H7 (cell line): ENCODE data around the gene ATP1B1. TPM values are rescaled to one million over a fixed set of nuclear protein-coding genes. Genes with fewer than 3 reads are reported as not detected.

Experiments used
- DNase-seq: peaks from one replicate; pipeline ENCODE4 v3.0.0; 2012
- H3K27me3 ChIP-seq: 2 replicates; pipeline ENCODE4 v1.6.0; 2011; ENCODE audit warnings: mild to moderate bottlenecking, low read length; ENCODE audit not compliant: control insufficient read depth, insufficient read depth
- H3K36me3 ChIP-seq: replicated peaks from 2 replicates; pipeline ENCODE4 v1.5.1; 2011; ENCODE audit warnings: low read length; ENCODE audit not compliant: control insufficient read depth, insufficient read depth
- H3K4me3 ChIP-seq: 2 replicates; pipeline ENCODE4 v1.5.1; 2011; ENCODE audit warnings: low read depth, mild to moderate bottlenecking, control low read depth, low read length, moderate library complexity; ENCODE audit not compliant: insufficient read depth
- total RNA-seq: library from RNA; depleted of rRNA; stranded (reverse); fragments of >200 nt; shearing (Covaris generic); gene quantifications from 2 replicates; pipeline ENCODE4 v1.2.3, GENCODE V29; 2014

ATP1B1 gene
- total RNA-seq, 1 experiment from 2014 or later: 35.0 TPM

DNA sequence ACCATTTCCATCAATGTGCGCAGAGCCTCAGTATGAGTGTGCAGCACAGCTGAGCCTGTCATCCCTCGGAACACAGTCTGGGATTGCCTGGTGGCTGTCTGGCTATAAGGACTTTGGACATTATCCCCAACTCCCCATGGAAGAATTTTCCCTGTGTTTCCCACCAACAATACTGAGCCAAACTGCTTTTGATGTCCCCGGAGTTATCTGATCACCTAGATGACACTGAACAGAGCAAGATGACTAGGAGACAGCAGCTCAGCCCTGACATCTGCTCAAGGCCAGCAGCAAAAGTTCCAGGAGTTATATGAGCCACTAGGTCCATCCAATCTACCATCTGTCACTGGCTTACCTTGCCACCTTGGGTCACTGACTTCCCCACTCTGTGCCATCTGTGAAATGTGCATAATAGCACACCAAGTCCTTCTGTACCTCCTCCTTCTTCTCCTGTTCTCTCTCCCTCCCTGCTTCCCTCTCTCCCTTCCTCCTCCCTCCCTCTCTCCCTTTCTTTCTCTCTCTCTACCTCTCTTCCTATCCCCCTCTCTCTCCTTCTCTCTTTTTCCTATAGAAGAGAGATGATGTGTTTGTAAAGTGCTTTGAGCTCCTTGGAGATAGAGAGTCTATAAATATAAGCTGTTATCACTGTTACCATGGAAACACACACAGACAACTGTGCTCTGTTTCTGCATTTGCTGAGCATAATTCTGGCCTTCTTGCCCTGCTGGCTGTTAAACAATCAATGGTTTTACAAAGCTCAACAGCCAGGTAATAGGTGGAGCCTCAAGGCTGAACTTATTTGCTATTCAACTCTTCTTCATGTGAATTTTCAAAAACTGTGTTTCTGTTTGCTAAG, 19.7 kb upstream of the ATP1B1 start:
- H3K4me3 ChIP-seq: no peak overlapping the region
- no peak for DNase-seq
- H3K36me3 ChIP-seq: no peaks in the 10 kb centered on the region
- H3K27me3 ChIP-seq: no peaks in the 10 kb centered on the region

- no peaks in the 10 kb centered on the region for H3K36me3 ChIP-seq
- DNase-seq: no peak
- H3K27me3 ChIP-seq: no peaks in the 10 kb centered on the region
- no peak overlapping the region for H3K4me3 ChIP-seq
Measured at GRCh38 chr1:169087876-169088275, 18.6 kb upstream of the ATP1B1 start.

DNA sequence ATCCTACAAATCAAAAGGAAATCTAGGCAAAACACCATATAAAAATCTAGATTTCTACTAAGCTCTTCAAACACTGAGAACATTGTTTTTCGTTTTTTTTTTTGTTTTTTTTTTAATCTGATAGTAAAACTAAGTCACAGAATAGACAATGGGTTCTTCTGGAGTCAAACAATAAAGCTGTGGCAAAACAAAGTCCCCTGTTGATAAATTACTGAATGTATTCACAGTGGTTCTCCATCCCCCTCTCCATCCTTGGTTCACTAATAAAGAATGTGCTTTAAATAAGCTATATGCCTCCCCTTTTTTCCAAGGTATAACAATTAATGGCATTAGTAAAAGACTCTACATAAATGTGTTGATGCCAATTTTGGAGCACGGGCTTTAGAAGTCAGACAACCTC, 16.7 kb upstream of the ATP1B1 start:
- H3K36me3 ChIP-seq: no peaks in the 10 kb centered on the region
- no peak for DNase-seq
- no peak overlapping the region for H3K4me3 ChIP-seq
- no peaks in the 10 kb centered on the region for H3K27me3 ChIP-seq

- Histone ChIP-seq H3K4me3 (no peak overlapping the region), H3K36me3 (no peaks in the 10 kb centered on the region), H3K27me3 (no peaks in the 10 kb centered on the region)
- DNase-seq: no peak
Measured at GRCh38 chr1:169090308-169090899, 16.1 kb upstream of the ATP1B1 start.

DNA sequence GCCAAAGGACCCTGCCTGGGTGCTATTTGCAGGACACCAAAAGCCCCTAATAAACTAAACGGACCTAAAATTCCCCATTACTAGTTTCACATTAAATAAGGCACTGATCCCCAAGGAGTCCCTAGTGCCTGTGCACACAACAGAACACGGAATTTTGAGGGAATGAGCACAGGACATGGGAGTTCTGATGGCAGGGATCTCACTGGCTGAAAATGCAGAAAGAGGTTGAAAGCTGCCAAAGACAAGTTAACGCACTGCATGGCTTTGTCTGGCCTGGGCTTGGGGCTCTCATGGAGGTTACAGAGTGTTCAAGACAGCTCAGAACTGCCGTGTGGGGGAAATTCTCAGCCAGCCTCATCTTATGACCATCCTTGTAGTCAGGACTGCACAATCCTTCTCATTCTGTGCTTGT, 15.6 kb upstream of the ATP1B1 start:
- H3K36me3 ChIP-seq: no peaks in the 10 kb centered on the region
- DNase-seq: no peak
- no peak overlapping the region for H3K4me3 ChIP-seq
- no peaks in the 10 kb centered on the region for H3K27me3 ChIP-seq

- Histone ChIP-seq H3K27me3 (no peaks in the 10 kb centered on the region), H3K36me3 (no peaks in the 10 kb centered on the region)
- DNase-seq: no peak
Measured at GRCh38 chr1:169091480-169091941, 15.0 kb upstream of the ATP1B1 start.

GRCh38 chr1:169092399-169092798, 14.1 kb upstream of the ATP1B1 start:
- H3K36me3 ChIP-seq: no peaks in the 10 kb centered on the region
- no peaks in the 10 kb centered on the region for H3K27me3 ChIP-seq
- DNase-seq: no peak
- H3K4me3 ChIP-seq: no peak overlapping the region

More at GRCh38 chr1:169091480-169091941, 15.0 kb upstream of the ATP1B1 start:
- H3K4me3 ChIP-seq: no peak overlapping the region

DNA sequence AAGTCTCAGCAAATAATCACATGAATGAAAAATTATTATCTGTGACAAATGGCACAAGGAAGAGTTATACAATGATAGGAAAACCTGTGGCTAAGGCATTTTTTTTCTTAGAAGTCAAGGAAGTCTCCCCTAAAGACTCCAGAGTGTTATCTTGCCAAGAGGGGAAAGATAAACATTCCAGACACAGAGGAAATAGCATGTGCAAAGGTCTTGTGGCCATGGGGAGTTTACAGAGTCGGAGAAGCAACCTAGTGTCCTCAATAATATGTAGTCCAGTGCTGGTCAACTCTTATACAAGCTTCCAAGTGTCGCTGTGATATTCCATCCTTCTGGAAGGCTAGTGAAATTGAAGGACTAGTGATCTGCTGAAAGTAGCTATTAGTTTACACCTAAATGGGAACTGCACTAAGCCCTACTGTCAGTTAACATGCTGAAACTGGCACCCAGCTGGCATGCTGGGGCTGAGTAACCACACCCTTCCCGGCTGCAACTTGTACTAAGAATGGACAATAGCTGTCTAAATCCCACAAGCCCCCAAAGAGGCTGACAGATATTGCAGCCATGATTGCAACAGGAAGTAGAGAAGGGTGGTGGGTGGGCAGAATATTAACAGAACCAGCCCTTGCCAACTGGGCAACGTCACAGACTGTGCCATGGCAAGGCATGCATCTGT, 11.5 kb upstream of the ATP1B1 start:
- no peaks in the 10 kb centered on the region for H3K27me3 ChIP-seq
- no peak overlapping the region for H3K4me3 ChIP-seq
- H3K36me3 ChIP-seq: no peaks in the 10 kb centered on the region
- DNase-seq: no peak

DNA sequence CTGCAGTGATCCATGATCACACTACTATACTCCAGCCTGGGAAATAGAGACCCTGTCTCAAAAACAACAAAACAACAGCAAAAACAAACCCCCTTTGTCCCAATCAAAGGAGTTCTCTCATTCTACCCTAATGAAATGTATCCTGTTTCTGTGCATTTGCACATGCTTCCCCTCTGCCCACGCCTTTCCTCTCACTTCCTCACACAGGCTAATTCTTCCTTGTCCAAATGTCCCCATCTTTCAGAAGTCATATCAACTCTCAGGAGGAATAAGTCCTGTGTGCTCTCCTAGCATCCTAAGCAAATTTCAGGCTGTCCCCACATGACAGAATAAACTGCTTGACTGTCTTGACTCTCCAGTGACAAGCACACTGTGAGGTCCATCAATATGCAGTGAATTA, 8.1 kb upstream of the ATP1B1 start:
- H3K4me3 ChIP-seq: no peak overlapping the region
- DNase-seq: no peak
- no peaks in the 10 kb centered on the region for H3K27me3 ChIP-seq
- no peaks in the 10 kb centered on the region for H3K36me3 ChIP-seq

DNA sequence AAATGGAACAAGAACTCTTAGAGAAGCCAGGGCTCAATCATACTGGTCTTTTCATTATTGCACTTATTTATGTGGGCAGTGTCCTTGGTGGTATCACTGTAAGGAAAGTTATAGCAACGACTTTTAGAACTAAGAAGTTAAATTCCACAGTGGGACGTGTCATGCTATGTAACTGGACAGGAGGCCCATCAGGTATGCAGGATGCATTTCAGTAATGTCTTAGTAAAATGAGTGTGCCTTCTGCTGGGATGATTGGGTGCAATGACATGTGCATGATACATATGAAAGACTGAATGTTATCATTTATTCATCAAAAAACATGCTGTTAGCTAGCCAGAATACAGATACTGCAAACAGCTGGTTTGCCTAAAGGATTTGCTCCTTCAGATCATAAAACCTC, 6.9 kb upstream of the ATP1B1 start:
- no peaks in the 10 kb centered on the region for H3K36me3 ChIP-seq
- no peak for DNase-seq
- H3K4me3 ChIP-seq: no peak overlapping the region
- peaks cover 4% of the 10 kb centered on the region; the same call in 1 of the 2 replicates for H3K27me3 ChIP-seq

GRCh38 chr1:169100208-169100607, 6.3 kb upstream of the ATP1B1 start:
- no peaks in the 10 kb centered on the region for H3K36me3 ChIP-seq
- peaks cover 7% of the 10 kb centered on the region; the same call in 1 of the 2 replicates for H3K27me3 ChIP-seq
- H3K4me3 ChIP-seq: no peak overlapping the region
- no peak for DNase-seq

DNA sequence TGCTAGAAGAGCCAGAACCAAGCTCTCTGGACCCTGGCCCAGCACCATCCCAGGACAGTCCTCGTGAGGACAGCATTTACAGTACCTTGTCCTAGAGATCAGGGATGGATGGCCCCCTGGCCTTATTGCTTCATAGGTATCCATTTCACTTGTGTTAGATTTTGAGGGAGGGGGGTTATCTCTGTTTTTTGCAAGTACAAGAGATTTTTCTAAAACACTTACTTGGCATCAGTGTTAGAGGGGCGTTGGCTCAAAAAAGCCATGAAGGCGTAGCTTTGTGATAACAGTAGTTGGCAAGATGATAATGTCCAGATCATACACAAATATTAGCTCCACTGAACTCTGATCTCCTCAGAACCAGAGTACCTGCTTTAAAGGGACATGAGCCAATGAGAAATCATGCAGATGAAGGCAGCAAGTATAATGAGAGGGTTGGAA, 5.8 kb upstream of the ATP1B1 start:
- H3K36me3 ChIP-seq: no peaks in the 10 kb centered on the region
- no peak for DNase-seq
- no peak overlapping the region for H3K4me3 ChIP-seq
- H3K27me3 ChIP-seq: peaks cover 7% of the 10 kb centered on the region; the same call in 1 of the 2 replicates

DNA sequence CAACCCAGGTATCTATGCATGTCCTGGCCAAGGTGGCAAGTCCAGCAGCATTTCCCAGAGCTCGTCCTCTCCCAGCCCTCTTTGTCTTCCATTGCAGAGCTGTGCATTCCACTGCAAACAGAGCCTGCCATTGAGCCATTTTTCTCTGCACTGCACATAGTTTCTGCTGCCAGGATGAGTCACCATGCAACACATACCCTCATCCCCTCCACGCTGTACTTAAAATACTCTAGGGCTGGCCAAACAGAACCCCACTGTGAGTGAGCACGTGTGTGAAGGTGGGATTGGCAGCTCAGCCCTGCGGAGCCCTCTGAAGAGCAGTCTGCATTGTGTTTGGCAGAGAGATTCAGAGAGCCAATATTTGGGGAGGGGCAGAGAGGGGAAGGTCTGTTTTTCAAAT, 3.9 kb upstream of the ATP1B1 start:
- DNase-seq: no peak
- peaks cover 7% of the 10 kb centered on the region; the same call in 1 of the 2 replicates for H3K27me3 ChIP-seq
- H3K4me3 ChIP-seq: no peak overlapping the region
- no peaks in the 10 kb centered on the region for H3K36me3 ChIP-seq

- DNase-seq: no peak
- Histone ChIP-seq H3K36me3 (no peaks in the 10 kb centered on the region), H3K4me3 (no peak overlapping the region), H3K27me3 (peaks cover 7% of the 10 kb centered on the region; the same call in 1 of the 2 replicates)
Measured at GRCh38 chr1:169103002-169103401, 3.5 kb upstream of the ATP1B1 start.
